GM12878 (cell line): ENCODE measurements around the gene BOD1L1.

Experiments used
- BCL11A ChIP-seq: IDR thresholded peaks from 2 replicates; pipeline ENCODE4 v1.6.1; 2011; ENCODE audit warnings: low read depth, low read length
- BRCA1 ChIP-seq: IDR thresholded peaks from 2 replicates; pipeline ENCODE4 v1.6.1; 2011; ENCODE audit warnings: low read depth, low read length, improper control_type of control experiment
- CTCF ChIP-seq, 3 experiments: IDR thresholded peaks in 2 of 3; conservative IDR thresholded peaks in 1 of 3; 2 replicates each; pipeline ENCODE4 v1.5.1; 2011; ENCODE audit warnings: low read depth in 3 of 3, low read length in 3 of 3, mild to moderate bottlenecking in 3 of 3, control low read depth in 2 of 3, moderate library complexity in 2 of 3, inconsistent platforms in 1 of 3, mixed read lengths in 1 of 3; ENCODE audit not compliant: control insufficient read depth in 2 of 3, insufficient read depth in 1 of 3; ENCODE audit errors: extremely low read depth in 1 of 3
- EP300 ChIP-seq, 2 experiments: fragments of 150-350 bp in 1 of 2; IDR thresholded peaks; 2 replicates each; pipeline ENCODE4 v1.6.1; 2011 to 2012; ENCODE audit warnings: low read depth in 2 of 2, low read length in 2 of 2, borderline replicate concordance in 1 of 2, improper control_type of control experiment in 1 of 2, inconsistent platforms in 1 of 2; ENCODE audit not compliant: control insufficient read depth in 1 of 2
- EZH2 ChIP-seq: IDR thresholded peaks from 2 replicates; pipeline ENCODE4 v1.6.1; 2012; ENCODE audit warnings: low read depth, mild to moderate bottlenecking, control low read depth, inconsistent platforms, low read length, borderline replicate concordance; ENCODE audit not compliant: control insufficient read depth
- HDAC2 ChIP-seq: fragments of 200-600 bp; sonication (generic); IDR thresholded peaks from 2 replicates; pipeline ENCODE4 v1.6.1; 2017
- MEF2A ChIP-seq: IDR thresholded peaks from 2 replicates; pipeline ENCODE4 v1.6.1; 2011; ENCODE audit warnings: low read depth, mild to moderate bottlenecking, low read length, moderate library complexity; ENCODE audit not compliant: insufficient read depth
- NR2F1 ChIP-seq: fragments of 450-650 bp; conservative IDR thresholded peaks from 2 replicates; pipeline ENCODE4 v1.6.1; 2017; ENCODE audit warnings: mild to moderate bottlenecking
- POLR2A ChIP-seq: IDR thresholded peaks from 2 replicates; pipeline ENCODE4 v1.6.1; 2011; ENCODE audit warnings: low read depth, mild to moderate bottlenecking, low read length
- POLR2AphosphoS5 ChIP-seq: IDR thresholded peaks from 2 replicates; pipeline ENCODE4 v1.6.1; 2011; ENCODE audit warnings: mild to moderate bottlenecking, low read length, inconsistent platforms
- SREBF1 ChIP-seq: IDR thresholded peaks from 2 replicates; pipeline ENCODE4 v1.6.1; 2012; ENCODE audit warnings: mild to moderate bottlenecking, low read length
- YY1 ChIP-seq: IDR thresholded peaks from 2 replicates; pipeline ENCODE4 v1.6.1; 2011; ENCODE audit warnings: low read depth, mild to moderate bottlenecking, low read length
- TF ChIP-seq, protein P1 (sequence below): IDR thresholded peaks from 2 replicates; pipeline ENCODE4 v1.6.1; 2012; ENCODE audit warnings: low read depth, low read length, improper control_type of control experiment

- TF ChIP-seq, protein P1, sequence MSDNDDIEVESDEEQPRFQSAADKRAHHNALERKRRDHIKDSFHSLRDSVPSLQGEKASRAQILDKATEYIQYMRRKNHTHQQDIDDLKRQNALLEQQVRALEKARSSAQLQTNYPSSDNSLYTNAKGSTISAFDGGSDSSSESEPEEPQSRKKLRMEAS = no peak
- TF ChIP-seq CTCF (IDR thresholded peaks at IDR 0.05 in 2 of 3, conservative IDR thresholded peaks at IDR 0.05 in 1 of 3; ENCODE audit: control insufficient read depth in 2 of 3, extremely low read depth in 1 of 3, insufficient read depth in 1 of 3, low read depth in 3 of 3, low read length in 3 of 3) (no peak), MEF2A (no peak), POLR2AphosphoS5 (no peak), YY1 (no peak), HDAC2 (no peak), EP300 (IDR thresholded peaks at IDR 0.05; ENCODE audit: borderline replicate concordance in 1 of 2, control insufficient read depth in 1 of 2, low read depth in 2 of 2, low read length in 2 of 2) (no peak), BCL11A (no peak), SREBF1 (no peak), NR2F1 (no peak), BRCA1 (no peak), EZH2 (no peak), POLR2A (no peak)
These were observed 101.8 kb downstream of the BOD1L1 start for GRCh38 chr4:13525606-13526281.
